GM21526 (cell line): ENCODE data around the gene ARHGAP15.

Source experiments
- ATAC-seq: cut with Tn5 transposase; IDR thresholded peaks from one replicate; pipeline ENCODE4 v1.9.1; 2021; ENCODE audit warnings: moderate library complexity; ENCODE audit not compliant: unreplicated experiment, low FRiP score

Gene ARHGAP15

GRCh38 chr2:143218621-143219020, 89.4 kb downstream of the ARHGAP15 start:
- ATAC-seq = no peak

- no peak for ATAC-seq
Measured at GRCh38 chr2:143219266-143219665, 90.0 kb downstream of the ARHGAP15 start.

- no peak for ATAC-seq
Measured at GRCh38 chr2:143223556-143223955, 94.3 kb downstream of the ARHGAP15 start.

GRCh38 chr2:143225931-143226330, 96.7 kb downstream of the ARHGAP15 start:
- ATAC-seq = no peak

- no peak for ATAC-seq
Measured at GRCh38 chr2:143226714-143227541, 97.7 kb downstream of the ARHGAP15 start.

- ATAC-seq = no peak
Measured at GRCh38 chr2:143229411-143229810, 100.2 kb downstream of the ARHGAP15 start.

GRCh38 chr2:143229952-143230351, 100.7 kb downstream of the ARHGAP15 start:
- no peak for ATAC-seq

- ATAC-seq = no peak
Measured at GRCh38 chr2:143230506-143231253, 101.5 kb downstream of the ARHGAP15 start.

GRCh38 chr2:143231254-143231645, 102.0 kb downstream of the ARHGAP15 start:
- ATAC-seq = no peak

GRCh38 chr2:143237146-143237777, 108.0 kb downstream of the ARHGAP15 start:
- no peak for ATAC-seq

GRCh38 chr2:143241403-143242088, 112.3 kb downstream of the ARHGAP15 start:
- ATAC-seq = no peak

GRCh38 chr2:143246246-143246645, 117.0 kb downstream of the ARHGAP15 start:
- no peak for ATAC-seq

- ATAC-seq = no peak
Measured at GRCh38 chr2:143246815-143247744, 117.9 kb downstream of the ARHGAP15 start.

GRCh38 chr2:143248631-143249030, 119.4 kb downstream of the ARHGAP15 start:
- ATAC-seq = no peak

GRCh38 chr2:143251681-143252080, 122.5 kb downstream of the ARHGAP15 start:
- no peak for ATAC-seq

- ATAC-seq = no peak
Measured at GRCh38 chr2:143252138-143252907, 123.1 kb downstream of the ARHGAP15 start.

- ATAC-seq = no peak
Measured at GRCh38 chr2:143254110-143254509, 124.9 kb downstream of the ARHGAP15 start.

- ATAC-seq = no peak
Measured at GRCh38 chr2:143255086-143255485, 125.9 kb downstream of the ARHGAP15 start.

GRCh38 chr2:143255899-143256298, 126.7 kb downstream of the ARHGAP15 start:
- ATAC-seq = no peak
